Activated CD8-positive, alpha-beta T cell treated with anti-CD3 and anti-CD28 coated beads for 36 hours (primary cell): Measurements from ENCODE around the gene LMTK3. TPM values are rescaled to one million over a fixed set of nuclear protein-coding genes. Genes with fewer than 3 reads are reported as not detected.

Experiments
- ATAC-seq: fragments of 200-7000 bp; cut with Tn5 transposase; one replicate; pipeline ENCODE4 v1.10.0; 2021; ENCODE audit warnings: mild to moderate bottlenecking, moderate library complexity
- CTCF ChIA-PET: fragments of 350-600 bp; sonication (Branson Sonifier 250); formaldehyde crosslinking; loops from one replicate; lab custom pipeline; 2021; ENCODE audit warnings: antibody characterized with exemption; lab: Charles Lee
- POLR2A ChIA-PET: fragments of 350-600 bp; sonication (Branson Sonifier 250); formaldehyde crosslinking; loops from one replicate; lab custom pipeline; 2021; ENCODE audit warnings: antibody characterized with exemption; lab: Charles Lee
- DNase-seq: peaks from one replicate; pipeline ENCODE4 v3.0.0-alpha.2; 2020
- H3K27ac Mint-ChIP-seq: one replicate; pipeline ENCODE4 v1.8.0; 2021; ENCODE audit warnings: mild to moderate bottlenecking, mixed read lengths
- H3K27me3 Mint-ChIP-seq: one replicate; pipeline ENCODE4 v1.8.0; 2021; ENCODE audit warnings: mixed read lengths
- H3K36me3 Mint-ChIP-seq: one replicate; pipeline ENCODE4 v1.8.0; 2021; ENCODE audit warnings: low read depth, mixed read lengths
- H3K4me1 Mint-ChIP-seq: one replicate; pipeline ENCODE4 v1.8.0; 2021; ENCODE audit warnings: low read depth, mixed read lengths
- H3K4me3 Mint-ChIP-seq: one replicate; pipeline ENCODE4 v1.8.0; 2021; ENCODE audit warnings: mild to moderate bottlenecking, moderate library complexity, mixed read lengths
- H3K9me3 Mint-ChIP-seq: one replicate; pipeline ENCODE4 v1.8.0; 2021; ENCODE audit warnings: mixed read lengths
- intact Hi-C: fragments of 100-400 bp; cut with micrococcal nuclease; formaldehyde crosslinking; loops from one replicate; pipeline ENCODE4 v1.10.0; 2022
- total RNA-seq, 2 experiments: library from RNA; stranded (reverse); gene quantifications; one replicate each; pipeline ENCODE4 v1.2.3, GENCODE V29; 2021
- TF ChIP-seq, protein P1 (sequence below): fragments of 200-600 bp; IDR thresholded peaks from one replicate; pipeline ENCODE4 v1.8.0; 2022; ENCODE audit warnings: antibody characterized with exemption, mild to moderate bottlenecking

The LMTK3 gene
- total RNA-seq, 2 experiments from 2014 or later: 3.4 to 4.0 TPM

DNA sequence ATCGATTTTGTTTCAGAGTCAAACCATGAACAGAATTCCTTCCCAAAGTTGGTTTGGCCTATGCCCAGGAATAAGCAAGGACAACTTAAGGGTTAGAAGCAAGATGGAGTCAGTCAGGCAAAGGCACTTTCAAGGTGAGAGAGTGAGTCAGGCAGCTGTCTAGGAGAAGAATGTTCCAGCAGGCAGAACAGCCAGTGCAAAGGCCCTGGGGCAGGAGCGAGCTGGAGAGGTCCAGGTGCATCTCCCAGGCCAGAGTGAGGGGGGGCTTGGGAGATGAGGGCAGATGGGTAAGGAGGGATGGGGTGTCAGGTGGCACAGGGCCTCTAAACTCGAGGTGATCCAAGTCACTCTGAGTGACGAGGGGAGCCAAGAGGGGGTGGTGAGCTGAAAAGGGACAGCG, 75.0 kb downstream of the LMTK3 start:
- DNase-seq: no peak
- intact Hi-C loops: no loop called here
- Mint-ChIP-seq H3K27me3 (peaks cover 8% of the 10 kb centered on the region), H3K27ac (no peak overlapping the region), H3K9me3 (no peaks in the 10 kb centered on the region), H3K4me1 (no peaks in the 10 kb centered on the region), H3K4me3 (no peak overlapping the region), H3K36me3 (no peaks in the 10 kb centered on the region)
- TF ChIP-seq, protein P1, sequence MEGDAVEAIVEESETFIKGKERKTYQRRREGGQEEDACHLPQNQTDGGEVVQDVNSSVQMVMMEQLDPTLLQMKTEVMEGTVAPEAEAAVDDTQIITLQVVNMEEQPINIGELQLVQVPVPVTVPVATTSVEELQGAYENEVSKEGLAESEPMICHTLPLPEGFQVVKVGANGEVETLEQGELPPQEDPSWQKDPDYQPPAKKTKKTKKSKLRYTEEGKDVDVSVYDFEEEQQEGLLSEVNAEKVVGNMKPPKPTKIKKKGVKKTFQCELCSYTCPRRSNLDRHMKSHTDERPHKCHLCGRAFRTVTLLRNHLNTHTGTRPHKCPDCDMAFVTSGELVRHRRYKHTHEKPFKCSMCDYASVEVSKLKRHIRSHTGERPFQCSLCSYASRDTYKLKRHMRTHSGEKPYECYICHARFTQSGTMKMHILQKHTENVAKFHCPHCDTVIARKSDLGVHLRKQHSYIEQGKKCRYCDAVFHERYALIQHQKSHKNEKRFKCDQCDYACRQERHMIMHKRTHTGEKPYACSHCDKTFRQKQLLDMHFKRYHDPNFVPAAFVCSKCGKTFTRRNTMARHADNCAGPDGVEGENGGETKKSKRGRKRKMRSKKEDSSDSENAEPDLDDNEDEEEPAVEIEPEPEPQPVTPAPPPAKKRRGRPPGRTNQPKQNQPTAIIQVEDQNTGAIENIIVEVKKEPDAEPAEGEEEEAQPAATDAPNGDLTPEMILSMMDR: no peak
- no peak for ATAC-seq
- POLR2A ChIA-PET: no interaction called here
- CTCF ChIA-PET: interaction anchor here (1.4 kb wide), 1 partner anchor 45 kb away, joined by 5 read pairs; the partner anchor contains the start of gene KDELR1

Other genes starting within 250 kb of the LMTK3 start
- gene ZNF114, start 241.8 kb downstream of the LMTK3 start, total RNA-seq: under 1 TPM; 0.36 TPM
- gene EMP3, start 186.3 kb downstream of the LMTK3 start, total RNA-seq: 100 to 1,000 TPM; 189 to 191 TPM
- 10 to 100 TPM; 19.4 to 21.7 TPM for gene TMEM143, start 147.9 kb downstream of the LMTK3 start, total RNA-seq
- under 1 TPM in 1 of 2 experiments, not detected in 1; 0.38 TPM for gene SYNGR4, start 147.5 kb downstream of the LMTK3 start, total RNA-seq
- gene KDELR1, start 120.3 kb downstream of the LMTK3 start, total RNA-seq: 10 to 100 TPM; 66.3 to 66.7 TPM
- gene GRIN2D, start 118.2 kb downstream of the LMTK3 start, total RNA-seq: under 1 TPM; 0.13 to 0.18 TPM
- gene GRWD1, start 65.9 kb downstream of the LMTK3 start, total RNA-seq: 10 to 100 TPM; 49.4 to 50.1 TPM
- gene KCNJ14, start 56.3 kb downstream of the LMTK3 start, total RNA-seq: 1 to 10 TPM; 1.3 to 1.5 TPM
- 10 to 100 TPM; 23.8 to 24.5 TPM for gene CYTH2, start 42.5 kb downstream of the LMTK3 start, total RNA-seq
- not detected for gene SULT2B1, start 40.3 kb upstream of the LMTK3 start, total RNA-seq
- gene SPACA4, start 94.9 kb upstream of the LMTK3 start, total RNA-seq: not detected
- gene FAM83E, start 103.2 kb upstream of the LMTK3 start, total RNA-seq: 1 to 10 TPM; 3.8 to 4.7 TPM
- 1,000 to 10,000 TPM; 2,304 to 2,324 TPM for gene RPL18, start 107.3 kb upstream of the LMTK3 start, total RNA-seq
- 10 to 100 TPM; 22.3 to 22.9 TPM for gene SPHK2, start 107.7 kb upstream of the LMTK3 start, total RNA-seq
- 10 to 100 TPM; 10.8 to 13.1 TPM for gene DBP, start 125.5 kb upstream of the LMTK3 start, total RNA-seq
- 10 to 100 TPM; 11.1 to 13.0 TPM for gene CA11, start 134.4 kb upstream of the LMTK3 start, total RNA-seq
- under 1 TPM; 0.16 to 0.83 TPM for gene NTN5, start 161.2 kb upstream of the LMTK3 start, total RNA-seq
- not detected for gene FUT2, start 184.1 kb upstream of the LMTK3 start, total RNA-seq
- gene MAMSTR, start 207.9 kb upstream of the LMTK3 start, total RNA-seq: 1 to 10 TPM in 1 of 2 experiments, under 1 TPM in 1; 0.56 to 1.0 TPM
- gene RASIP1, start 228.8 kb upstream of the LMTK3 start, total RNA-seq: 1 to 10 TPM in 1 of 2 experiments, under 1 TPM in 1; 0.72 to 1.2 TPM
- not detected for gene IZUMO1, start 235.1 kb upstream of the LMTK3 start, total RNA-seq
- under 1 TPM; 0.09 to 0.11 TPM for gene FUT1, start 240.8 kb upstream of the LMTK3 start, total RNA-seq
- not detected for gene FGF21, start 243.7 kb upstream of the LMTK3 start, total RNA-seq